CD14-positive monocyte (primary cell): ENCODE results near the gene CTDP1. TPM values are rescaled to one million over a fixed set of nuclear protein-coding genes. Genes with fewer than 3 reads are reported as not detected.

Experiments used
- DNase-seq, 3 donors: peaks; one replicate each; pipeline ENCODE4 v3.0.0-alpha.2; 2011 to 2022
- H2AFZ ChIP-seq: 2 replicates; pipeline ENCODE4 v1.6.0; 2012; ENCODE audit warnings: mild to moderate bottlenecking, low read depth, low read length, inconsistent platforms; ENCODE audit not compliant: insufficient read depth, poor library complexity, severe bottlenecking
- H3K27ac ChIP-seq, 2 donors: 1 replicate in 1 of 2; 2 replicates in 1 of 2; pipeline ENCODE4 v1.5.1; 2012 to 2013; ENCODE audit warnings: low read length in 2 of 2, control low read depth in 1 of 2, inconsistent platforms in 1 of 2, low read depth in 1 of 2, mild to moderate bottlenecking in 1 of 2
- H3K27me3 ChIP-seq, 2 donors: one replicate each; pipeline versions ENCODE4 v1.6.0 to v1.6.1; 2011 to 2013; ENCODE audit warnings: low read length in 2 of 2; ENCODE audit not compliant: control insufficient read depth in 2 of 2, insufficient read depth in 2 of 2
- H3K36me3 ChIP-seq, 2 donors: replicated peaks in 1 of 2; 1 replicate in 1 of 2; 2 replicates in 1 of 2; pipeline versions ENCODE4 v1.5.1 to v1.6.1; 2012 to 2013; ENCODE audit warnings: low read length in 2 of 2, control low read depth in 1 of 2, inconsistent platforms in 1 of 2, mild to moderate bottlenecking in 1 of 2; ENCODE audit not compliant: insufficient read depth in 2 of 2, control insufficient read depth in 1 of 2
- H3K4me1 ChIP-seq, 2 donors: 1 replicate in 1 of 2; 2 replicates in 1 of 2; pipeline versions ENCODE4 v1.5.1 to v1.6.1; 2012 to 2013; ENCODE audit warnings: low read length in 2 of 2, control low read depth in 1 of 2, inconsistent platforms in 1 of 2, mild to moderate bottlenecking in 1 of 2, moderate library complexity in 1 of 2; ENCODE audit not compliant: insufficient read depth in 2 of 2, control insufficient read depth in 1 of 2
- H3K4me2 ChIP-seq: replicated peaks from 2 replicates; pipeline ENCODE3; 2012; ENCODE audit warnings: low read length, moderate library complexity, mild to moderate bottlenecking; ENCODE audit not compliant: poor library complexity, severe bottlenecking; ENCODE audit errors: extremely low read depth
- H3K4me3 ChIP-seq, 3 experiments: fragments of 200-600 bp in 1 of 3; sonication (generic) in 1 of 3; replicated peaks in 1 of 3; 1 replicate in 2 of 3; 2 replicates in 1 of 3; pipeline ENCODE4 v1.5.1; 2011 to 2013; ENCODE audit warnings: low read length in 3 of 3, mild to moderate bottlenecking in 3 of 3, control low read depth in 2 of 3, low read depth in 2 of 3, inconsistent platforms in 1 of 3, moderate library complexity in 1 of 3
- H3K79me2 ChIP-seq: 2 replicates; pipeline ENCODE4 v1.6.0; 2012; ENCODE audit warnings: mild to moderate bottlenecking, control low read depth, inconsistent platforms, low read length, moderate library complexity; ENCODE audit not compliant: insufficient read depth
- H3K9ac ChIP-seq: 2 replicates; pipeline ENCODE4 v1.6.0; 2017; ENCODE audit warnings: low read length, mild to moderate bottlenecking; ENCODE audit not compliant: insufficient read depth, poor library complexity, severe bottlenecking
- H3K9me3 ChIP-seq, 2 donors: replicated peaks in 1 of 2; 1 replicate in 1 of 2; 2 replicates in 1 of 2; pipeline versions ENCODE4 v1.5.1 to v1.6.1; 2012 to 2013; ENCODE audit warnings: low read length in 2 of 2, control low read depth in 1 of 2; ENCODE audit not compliant: control insufficient read depth in 1 of 2, insufficient read depth in 1 of 2
- H4K20me1 ChIP-seq: 2 replicates; pipeline ENCODE4 v1.6.0; 2012; ENCODE audit warnings: mild to moderate bottlenecking, low read length, control low read depth, moderate library complexity; ENCODE audit not compliant: insufficient read depth
- H3K27ac Mint-ChIP-seq, 7 donors: one replicate each; pipeline ENCODE4 v1.8.0; 2020; ENCODE audit warnings: mild to moderate bottlenecking in 7 of 7, mixed read lengths in 7 of 7, moderate library complexity in 6 of 7, inconsistent platforms in 2 of 7
- H3K27me3 Mint-ChIP-seq, 3 donors: one replicate each; pipeline ENCODE4 v1.8.0; 2021 to 2022; ENCODE audit warnings: low read depth in 3 of 3, mild to moderate bottlenecking in 3 of 3, mixed read lengths in 3 of 3, moderate library complexity in 3 of 3, inconsistent platforms in 1 of 3
- H3K36me3 Mint-ChIP-seq, 2 donors: one replicate each; pipeline ENCODE4 v1.8.0; 2020; ENCODE audit warnings: mixed read lengths in 2 of 2, inconsistent platforms in 1 of 2, mild to moderate bottlenecking in 1 of 2
- H3K4me1 Mint-ChIP-seq: one replicate; pipeline ENCODE4 v1.8.0; 2020; ENCODE audit warnings: mild to moderate bottlenecking, mixed read lengths
- H3K4me3 Mint-ChIP-seq, 2 donors: one replicate each; pipeline ENCODE4 v1.8.0; 2020; ENCODE audit warnings: mild to moderate bottlenecking in 2 of 2, mixed read lengths in 2 of 2, moderate library complexity in 1 of 2
- H3K9me3 Mint-ChIP-seq, 7 donors: one replicate each; pipeline ENCODE4 v1.8.0; 2020 to 2022; ENCODE audit warnings: mixed read lengths in 7 of 7, mild to moderate bottlenecking in 6 of 7, moderate library complexity in 6 of 7, inconsistent platforms in 2 of 7
- WGBS: methylation state at CpG from one replicate; pipeline ENCODE4 v1.1.5; 2013; ENCODE audit warnings: missing lambda C conversion rate; ENCODE audit not compliant: insufficient coverage; 5-methylcytosine and 5-hydroxymethylcytosine counted together
- intact Hi-C, 2 donors: fragments of 100-400 bp; cut with micrococcal nuclease; formaldehyde crosslinking; loops; one replicate each; pipeline versions ENCODE4 v1.15.0 to v1.15.1; 2023
- polyA minus RNA-seq: library from RNA; depleted of rRNA, polyadenylated mRNA; stranded (reverse); fragments of >200 nt; gene quantifications from 2 replicates; pipeline ENCODE4 v1.2.3, GENCODE V29; 2012
- polyA plus RNA-seq, 3 donors: library from polyadenylated mRNA; depleted of rRNA in 1 of 3; unstranded in 2 of 3; stranded (reverse) in 1 of 3; fragments of 300-500 nt in 2 of 3; fragments of >200 nt in 1 of 3; fragmentation: Illumina TruSeq in 2 of 3; gene quantifications; 1 replicate in 2 of 3; 2 replicates in 1 of 3; pipeline ENCODE4 v1.2.3, GENCODE V29; 2012 to 2021
- total RNA-seq, 12 experiments: library from RNA in 1 of 12; stranded (reverse) in 1 of 12; fragments of 120-200 nt in 1 of 12; gene quantifications; one replicate each; pipeline ENCODE4 v1.2.4 and lab custom pipeline; 2013 to 2026; ENCODE audit warnings: mixed read lengths in 6 of 12, inconsistent platforms in 1 of 12
- TF ChIP-seq, protein P1 (sequence below): fragments of 200-600 bp; IDR thresholded peaks from one replicate; pipeline ENCODE4 v1.8.0; 2022; ENCODE audit warnings: antibody characterized with exemption, mild to moderate bottlenecking

Gene CTDP1, protein sequence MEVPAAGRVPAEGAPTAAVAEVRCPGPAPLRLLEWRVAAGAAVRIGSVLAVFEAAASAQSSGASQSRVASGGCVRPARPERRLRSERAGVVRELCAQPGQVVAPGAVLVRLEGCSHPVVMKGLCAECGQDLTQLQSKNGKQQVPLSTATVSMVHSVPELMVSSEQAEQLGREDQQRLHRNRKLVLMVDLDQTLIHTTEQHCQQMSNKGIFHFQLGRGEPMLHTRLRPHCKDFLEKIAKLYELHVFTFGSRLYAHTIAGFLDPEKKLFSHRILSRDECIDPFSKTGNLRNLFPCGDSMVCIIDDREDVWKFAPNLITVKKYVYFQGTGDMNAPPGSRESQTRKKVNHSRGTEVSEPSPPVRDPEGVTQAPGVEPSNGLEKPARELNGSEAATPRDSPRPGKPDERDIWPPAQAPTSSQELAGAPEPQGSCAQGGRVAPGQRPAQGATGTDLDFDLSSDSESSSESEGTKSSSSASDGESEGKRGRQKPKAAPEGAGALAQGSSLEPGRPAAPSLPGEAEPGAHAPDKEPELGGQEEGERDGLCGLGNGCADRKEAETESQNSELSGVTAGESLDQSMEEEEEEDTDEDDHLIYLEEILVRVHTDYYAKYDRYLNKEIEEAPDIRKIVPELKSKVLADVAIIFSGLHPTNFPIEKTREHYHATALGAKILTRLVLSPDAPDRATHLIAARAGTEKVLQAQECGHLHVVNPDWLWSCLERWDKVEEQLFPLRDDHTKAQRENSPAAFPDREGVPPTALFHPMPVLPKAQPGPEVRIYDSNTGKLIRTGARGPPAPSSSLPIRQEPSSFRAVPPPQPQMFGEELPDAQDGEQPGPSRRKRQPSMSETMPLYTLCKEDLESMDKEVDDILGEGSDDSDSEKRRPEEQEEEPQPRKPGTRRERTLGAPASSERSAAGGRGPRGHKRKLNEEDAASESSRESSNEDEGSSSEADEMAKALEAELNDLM
- total RNA-seq (2013), result 34.6 TPM
- polyA plus RNA-seq (10 to 100 TPM in 1 of 3 donors, 1 to 10 TPM in 2; 9.1 to 13.9 (median 9.1) TPM), polyA minus RNA-seq (41.3 and 58.1 TPM in 2 replicates), total RNA-seq (lab: John Stamatoyannopoulos, UW) (31.9 to 60.6 (median 51.4) reads per million in 11 experiments)

DNA sequence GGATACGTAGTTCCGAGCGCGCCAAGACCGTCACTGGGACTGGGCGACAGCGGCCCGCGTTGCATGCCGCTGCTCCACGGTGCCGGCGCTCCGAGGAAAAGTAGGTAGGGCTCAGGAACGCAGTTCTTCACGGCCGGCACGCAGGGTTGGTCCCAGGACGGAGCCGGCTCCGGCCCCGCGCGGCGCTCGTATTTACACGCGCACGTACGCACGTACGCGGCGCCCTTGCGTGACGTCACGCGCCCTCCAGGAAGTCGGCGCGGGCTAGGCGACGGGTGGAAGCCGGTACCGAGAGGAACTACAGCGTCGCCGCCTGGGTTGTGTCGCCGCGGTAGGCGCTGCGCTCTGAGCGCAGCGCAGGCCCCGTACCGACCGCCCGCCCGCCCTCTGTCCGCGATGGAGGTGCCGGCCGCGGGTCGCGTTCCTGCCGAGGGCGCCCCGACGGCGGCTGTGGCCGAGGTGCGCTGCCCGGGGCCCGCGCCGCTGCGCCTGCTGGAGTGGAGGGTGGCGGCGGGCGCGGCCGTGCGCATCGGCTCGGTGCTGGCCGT, at the start of gene CTDP1:
Gene CTDP1 (plus strand): TSS at position 252 of the 548 bp plus-strand sequence. CDS start 145 bp downstream, at position 397.
- TF ChIP-seq, protein P1, sequence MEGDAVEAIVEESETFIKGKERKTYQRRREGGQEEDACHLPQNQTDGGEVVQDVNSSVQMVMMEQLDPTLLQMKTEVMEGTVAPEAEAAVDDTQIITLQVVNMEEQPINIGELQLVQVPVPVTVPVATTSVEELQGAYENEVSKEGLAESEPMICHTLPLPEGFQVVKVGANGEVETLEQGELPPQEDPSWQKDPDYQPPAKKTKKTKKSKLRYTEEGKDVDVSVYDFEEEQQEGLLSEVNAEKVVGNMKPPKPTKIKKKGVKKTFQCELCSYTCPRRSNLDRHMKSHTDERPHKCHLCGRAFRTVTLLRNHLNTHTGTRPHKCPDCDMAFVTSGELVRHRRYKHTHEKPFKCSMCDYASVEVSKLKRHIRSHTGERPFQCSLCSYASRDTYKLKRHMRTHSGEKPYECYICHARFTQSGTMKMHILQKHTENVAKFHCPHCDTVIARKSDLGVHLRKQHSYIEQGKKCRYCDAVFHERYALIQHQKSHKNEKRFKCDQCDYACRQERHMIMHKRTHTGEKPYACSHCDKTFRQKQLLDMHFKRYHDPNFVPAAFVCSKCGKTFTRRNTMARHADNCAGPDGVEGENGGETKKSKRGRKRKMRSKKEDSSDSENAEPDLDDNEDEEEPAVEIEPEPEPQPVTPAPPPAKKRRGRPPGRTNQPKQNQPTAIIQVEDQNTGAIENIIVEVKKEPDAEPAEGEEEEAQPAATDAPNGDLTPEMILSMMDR, result no peak
- peak within 1 kb of the TSS; percentile 95 for H2AFZ ChIP-seq
- H3K4me3 Mint-ChIP-seq, result peak within 1 kb of the TSS; percentile 85 to 91
- 0% methylated on average over 88 of the region's 88 CpGs for WGBS
- DNase-seq, result peak; percentile 91 to 96 (median 96)
- H3K27me3 Mint-ChIP-seq, result peaks cover 0 to 4% (median 0%) of the 10 kb centered on the region in 3 donors
- H3K4me1 ChIP-seq, result peaks cover 35 to 53% of the 10 kb centered on the region in 2 donors
- H3K4me3 ChIP-seq, result peak within 1 kb of the TSS; percentile 85 to 91 (median 86)
- H3K27ac Mint-ChIP-seq, result peak within 1 kb of the TSS; percentile 96 to 99 (median 98)
- peaks cover 60% of the 10 kb centered on the region for H3K4me1 Mint-ChIP-seq
- peak within 1 kb of the TSS; percentile 91 to 97 for H3K27ac ChIP-seq
- H3K4me2 ChIP-seq, result peak within 1 kb of the TSS; percentile 78
- H3K9me3 Mint-ChIP-seq, result no peaks in the 10 kb centered on the region
- peaks cover 0 to 20% of the 10 kb centered on the region in 2 donors for H3K36me3 ChIP-seq
- H3K36me3 Mint-ChIP-seq, result peaks cover 20 to 28% of the 10 kb centered on the region in 2 donors
- intact Hi-C loops, result loop anchor here (5.0 to 10.0 kb wide), 6 partner anchors 115 to 615 kb away; partner anchors contain the start of genes ATP9B (in 2 of the 2), ADNP2 (in 1 of the 2), KCNG2 (in 1 of the 2) and NFATC1 (in 1 of the 2)
- H4K20me1 ChIP-seq, result peaks cover 43% of the 10 kb centered on the region
- peak within 1 kb of the TSS; percentile 90 for H3K9ac ChIP-seq
- peaks cover 0 to under 1% of the 10 kb centered on the region in 2 donors for H3K9me3 ChIP-seq
- H3K79me2 ChIP-seq, result peaks cover 69% of the 10 kb centered on the region
- no peaks in the 10 kb centered on the region for H3K27me3 ChIP-seq
